ENCODE data around the gene S1PR3.

- TF ChIP-seq, protein P1, sequence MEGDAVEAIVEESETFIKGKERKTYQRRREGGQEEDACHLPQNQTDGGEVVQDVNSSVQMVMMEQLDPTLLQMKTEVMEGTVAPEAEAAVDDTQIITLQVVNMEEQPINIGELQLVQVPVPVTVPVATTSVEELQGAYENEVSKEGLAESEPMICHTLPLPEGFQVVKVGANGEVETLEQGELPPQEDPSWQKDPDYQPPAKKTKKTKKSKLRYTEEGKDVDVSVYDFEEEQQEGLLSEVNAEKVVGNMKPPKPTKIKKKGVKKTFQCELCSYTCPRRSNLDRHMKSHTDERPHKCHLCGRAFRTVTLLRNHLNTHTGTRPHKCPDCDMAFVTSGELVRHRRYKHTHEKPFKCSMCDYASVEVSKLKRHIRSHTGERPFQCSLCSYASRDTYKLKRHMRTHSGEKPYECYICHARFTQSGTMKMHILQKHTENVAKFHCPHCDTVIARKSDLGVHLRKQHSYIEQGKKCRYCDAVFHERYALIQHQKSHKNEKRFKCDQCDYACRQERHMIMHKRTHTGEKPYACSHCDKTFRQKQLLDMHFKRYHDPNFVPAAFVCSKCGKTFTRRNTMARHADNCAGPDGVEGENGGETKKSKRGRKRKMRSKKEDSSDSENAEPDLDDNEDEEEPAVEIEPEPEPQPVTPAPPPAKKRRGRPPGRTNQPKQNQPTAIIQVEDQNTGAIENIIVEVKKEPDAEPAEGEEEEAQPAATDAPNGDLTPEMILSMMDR (IDR thresholded peaks at IDR 0.05) = no peak
- no peak for TF ChIP-seq POLR2AphosphoS5 (IDR thresholded peaks at IDR 0.05)
- no peak for TF ChIP-seq EP300 (IDR thresholded peaks at IDR 0.05; ENCODE audit: low read depth)
- no peak for TF ChIP-seq POLR2A (IDR thresholded peaks at IDR 0.05)
Measured at GRCh38 chr9:89036383-89036782, 45.1 kb downstream of the S1PR3 start.
